HCT116 (cell line): Measurements from ENCODE around the gene MRPL50. TPM values are rescaled to one million over a fixed set of nuclear protein-coding genes. Genes with fewer than 3 reads are reported as not detected.

ENCODE experiments used
- ATAC-seq: fragments of 200-7000 bp; cut with Tn5 transposase; 2 replicates; pipeline ENCODE4 v1.9.1; 2020; ENCODE audit warnings: mild to moderate bottlenecking, moderate library complexity
- BruUV-seq: library from RNA; stranded (reverse); fragments of 400-500 nt; replicated peaks from 2 replicates; lab custom pipeline; 2021; lab: Mats Ljungman, UMichigan
- CTCF ChIA-PET: fragments of 300-600 bp; sonication (Branson Sonifier 250); formaldehyde crosslinking; loops from one replicate; lab custom pipeline; 2021; ENCODE audit warnings: antibody characterized with exemption; lab: Charles Lee
- POLR2A ChIA-PET: fragments of 300-600, 350-600 bp; sonication (Branson Sonifier 250); formaldehyde crosslinking; loops from one replicate; lab custom pipeline; 2021; ENCODE audit warnings: antibody characterized with exemption; lab: Charles Lee
- RAD21 ChIA-PET, 2 experiments: fragments of 300-600 bp; sonication (Branson Sonifier 250); formaldehyde crosslinking; loops; one replicate each; lab custom pipeline; 2023; ENCODE audit warnings: low total read pairs in 2 of 2; ENCODE audit not compliant: uncharacterized antibody in 2 of 2, unreplicated experiment in 2 of 2, low non-redundant PET in 1 of 2; lab: Charles Lee
- DNase-seq: peaks from one replicate; pipeline ENCODE4 v3.0.0-alpha.2; 2010; ENCODE audit warnings: low read depth, low spot score
- H2AFZ ChIP-seq: fragments of 200-600 bp; shearing (Covaris generic), sonication (generic); 2 replicates; pipeline ENCODE4 v1.6.1; 2017; ENCODE audit warnings: low read depth, mixed run types, mixed read lengths, antibody characterized with exemption, low read length; ENCODE audit not compliant: poor library complexity, severe bottlenecking
- H3K27ac ChIP-seq: 2 replicates; pipeline ENCODE4 v1.5.1; 2012; ENCODE audit warnings: low read depth, low read length
- H3K27me3 ChIP-seq: fragments of 200-600 bp; sonication (generic); 2 replicates; pipeline ENCODE4 v1.6.1; 2016; ENCODE audit warnings: mixed run types, low read length, mixed read lengths; ENCODE audit not compliant: insufficient read depth
- H3K36me3 ChIP-seq, 2 experiments: fragments of 200-500 bp in 1 of 2; fragments of 200-600 bp in 1 of 2; sonication (Bioruptor generic) in 1 of 2; sonication (generic) in 1 of 2; 2 replicates each; pipeline versions ENCODE4 v1.5.1 to v1.6.1; 2014 to 2016; ENCODE audit warnings: low read length in 2 of 2, inconsistent platforms in 1 of 2, mixed read lengths in 1 of 2, mixed run types in 1 of 2; ENCODE audit not compliant: insufficient read depth in 2 of 2, control insufficient read depth in 1 of 2
- H3K4me1 ChIP-seq, 2 experiments: fragments of 200-600 bp in 1 of 2; sonication (generic) in 1 of 2; 2 replicates each; pipeline versions ENCODE4 v1.5.1 to v1.6.1; 2012 to 2017; ENCODE audit warnings: low read length in 2 of 2, inconsistent platforms in 1 of 2, mild to moderate bottlenecking in 1 of 2, mixed read lengths in 1 of 2, mixed run types in 1 of 2, moderate library complexity in 1 of 2; ENCODE audit not compliant: insufficient read depth in 2 of 2, control insufficient read depth in 1 of 2
- H3K4me2 ChIP-seq: fragments of 200-600 bp; sonication (generic); 2 replicates; pipeline ENCODE4 v1.6.1; 2017; ENCODE audit warnings: mixed run types, low read length, mixed read lengths
- H3K4me3 ChIP-seq, 2 experiments: fragments of 200-600 bp in 1 of 2; sonication (generic) in 1 of 2; replicated peaks in 1 of 2; 2 replicates each; pipeline ENCODE4 v1.5.1; 2011 to 2016; ENCODE audit warnings: low read length in 2 of 2, control low read depth in 1 of 2, low read depth in 1 of 2, mild to moderate bottlenecking in 1 of 2, mixed read lengths in 1 of 2, mixed run types in 1 of 2
- H3K79me2 ChIP-seq: fragments of 200-600 bp; sonication (generic); 2 replicates; pipeline ENCODE4 v1.6.1; 2017; ENCODE audit warnings: mild to moderate bottlenecking, mixed run types, low read length, moderate library complexity, mixed read lengths; ENCODE audit not compliant: insufficient read depth
- H3K9ac ChIP-seq: fragments of 200-600 bp; sonication (generic); 2 replicates; pipeline ENCODE4 v1.6.1; 2016; ENCODE audit warnings: low read length, mixed read lengths
- H3K9me2 ChIP-seq: fragments of 200-600 bp; sonication (generic), shearing (Covaris generic); 2 replicates; pipeline ENCODE4 v1.6.1; 2017; ENCODE audit warnings: mixed run types, mild to moderate bottlenecking, moderate library complexity; ENCODE audit not compliant: insufficient read depth
- H3K9me3 ChIP-seq, 2 experiments: fragments of 200-500 bp in 1 of 2; fragments of 200-600 bp in 1 of 2; sonication (Bioruptor generic) in 1 of 2; sonication (generic) in 1 of 2; 2 replicates each; pipeline ENCODE4 v1.6.1; 2014 to 2017; ENCODE audit warnings: low read length in 2 of 2, mixed read lengths in 2 of 2, inconsistent platforms in 1 of 2, low read depth in 1 of 2, mild to moderate bottlenecking in 1 of 2, mixed run types in 1 of 2, moderate library complexity in 1 of 2; ENCODE audit not compliant: control insufficient read depth in 1 of 2, insufficient read depth in 1 of 2
- H4K20me1 ChIP-seq: fragments of 200-600 bp; sonication (generic), shearing (Covaris generic); 2 replicates; pipeline ENCODE4 v1.6.1; 2017; ENCODE audit warnings: mixed run types, mild to moderate bottlenecking, moderate library complexity; ENCODE audit not compliant: insufficient read depth
- ELF1 ChIP-seq: IDR thresholded peaks from 2 replicates; pipeline ENCODE4 v1.6.1; 2012; ENCODE audit warnings: low read depth, borderline replicate concordance
- EZH2 ChIP-seq: fragments of 200-600 bp; sonication (generic); IDR thresholded peaks from 2 replicates; pipeline ENCODE4 v1.6.1; 2017; ENCODE audit warnings: antibody characterized with exemption, mixed run types
- FOSL1 ChIP-seq: IDR thresholded peaks from 2 replicates; pipeline ENCODE4 v1.6.1; 2012; ENCODE audit warnings: low read depth
- POLR2A ChIP-seq: IDR thresholded peaks from 2 replicates; pipeline ENCODE4 v1.7.0; 2011; ENCODE audit warnings: borderline replicate concordance; ENCODE audit not compliant: insufficient read depth, insufficient read length; ENCODE audit errors: extremely low read depth
- RAD21 ChIP-seq: IDR thresholded peaks from 2 replicates; pipeline ENCODE4 v1.6.1; 2012; ENCODE audit warnings: low read depth, mild to moderate bottlenecking
- SRF ChIP-seq: IDR thresholded peaks from 2 replicates; pipeline ENCODE4 v1.6.1; 2012; ENCODE audit warnings: low read depth
- TCF7L2 ChIP-seq: IDR thresholded peaks from 2 replicates; pipeline ENCODE4 v1.7.0; 2011; ENCODE audit warnings: borderline replicate concordance, inconsistent platforms; ENCODE audit not compliant: insufficient read depth, insufficient read length; ENCODE audit errors: extremely low read depth
- ZNF274 ChIP-seq: fragments of 200-500 bp; sonication (Bioruptor generic); IDR thresholded peaks from 2 replicates; pipeline ENCODE4 v1.6.1; 2014; ENCODE audit warnings: mild to moderate bottlenecking, low read depth, low read length, inconsistent platforms
- intact Hi-C: fragments of 100-400 bp; cut with micrococcal nuclease; formaldehyde crosslinking; loops from 2 replicates; pipeline ENCODE4 v1.10.0; 2022
- total RNA-seq: library from RNA; stranded (reverse); gene quantifications from one replicate; pipeline ENCODE4 v1.2.1, GENCODE V29; 2021; ENCODE audit not compliant: unreplicated experiment
- TF ChIP-seq, protein P1 (sequence below): IDR thresholded peaks from 2 replicates; pipeline ENCODE4 v1.6.1; 2012

Gene MRPL50
- total RNA-seq, 1 experiment from 2014 or later: 14.6 TPM

DNA sequence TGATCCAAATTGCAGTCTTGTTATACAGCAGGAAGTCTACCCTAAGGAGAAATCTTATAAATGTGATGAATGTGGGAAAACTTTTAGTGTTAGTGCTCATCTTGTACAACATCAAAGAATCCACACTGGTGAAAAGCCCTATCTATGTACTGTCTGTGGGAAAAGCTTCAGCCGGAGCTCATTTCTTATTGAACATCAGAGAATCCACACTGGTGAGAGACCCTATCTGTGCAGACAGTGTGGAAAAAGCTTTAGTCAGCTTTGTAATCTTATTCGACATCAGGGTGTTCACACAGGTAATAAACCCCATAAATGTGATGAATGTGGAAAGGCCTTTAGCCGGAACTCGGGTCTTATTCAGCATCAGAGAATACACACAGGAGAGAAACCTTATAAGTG, 10.7 kb upstream of the MRPL50 start:
- no peak overlapping the region for H2AFZ ChIP-seq
- H3K27me3 ChIP-seq: no peaks in the 10 kb centered on the region
- H3K4me2 ChIP-seq: no peak overlapping the region
- ChIA-PET RAD21 (no interaction called here), CTCF (no interaction called here), POLR2A (no interaction called here)
- no TSS peak for BruUV-seq
- peaks cover 31 to 42% of the 10 kb centered on the region in 2 experiments for H3K36me3 ChIP-seq
- no peaks in the 10 kb centered on the region for H4K20me1 ChIP-seq
- TF ChIP-seq ZNF274 (0 out of 2 replicates have a peak, but pooled peaks have one; percentile 32), ELF1 (no peak)
- H3K9me2 ChIP-seq: no peaks in the 10 kb centered on the region
- no peak overlapping the region for H3K4me3 ChIP-seq
- H3K9me3 ChIP-seq: peaks cover 14 to 27% of the 10 kb centered on the region in 2 experiments; a peak in 3 of 4 replicates
- H3K4me1 ChIP-seq: no peaks in the 10 kb centered on the region
- intact Hi-C loops: no loop called here
- no peak for DNase-seq
- no peak for ATAC-seq
- no peak overlapping the region for H3K9ac ChIP-seq
- no peak overlapping the region for H3K27ac ChIP-seq
- H3K79me2 ChIP-seq: no peaks in the 10 kb centered on the region

DNA sequence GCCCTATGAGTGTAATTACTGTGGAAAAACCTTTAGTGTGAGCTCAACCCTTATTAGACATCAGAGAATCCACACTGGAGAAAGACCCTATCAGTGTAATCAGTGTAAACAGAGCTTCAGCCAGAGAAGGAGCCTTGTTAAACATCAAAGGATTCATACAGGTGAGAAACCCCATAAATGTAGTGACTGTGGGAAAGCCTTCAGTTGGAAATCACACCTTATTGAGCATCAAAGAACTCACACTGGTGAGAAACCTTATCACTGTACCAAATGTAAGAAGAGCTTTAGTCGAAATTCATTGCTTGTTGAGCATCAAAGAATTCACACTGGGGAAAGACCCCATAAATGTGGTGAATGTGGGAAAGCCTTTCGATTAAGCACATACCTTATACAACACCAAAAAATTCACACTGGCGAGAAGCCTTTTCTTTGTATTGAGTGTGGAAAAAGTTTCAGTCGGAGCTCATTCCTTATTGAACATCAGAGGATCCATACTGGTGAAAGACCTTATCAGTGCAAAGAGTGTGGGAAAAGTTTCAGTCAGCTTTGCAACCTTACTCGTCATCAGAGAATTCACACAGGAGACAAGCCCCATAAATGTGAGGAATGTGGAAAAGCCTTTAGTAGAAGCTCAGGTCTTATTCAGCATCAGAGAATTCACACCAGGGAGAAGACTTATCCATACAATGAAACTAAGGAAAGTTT, 10.1 kb upstream of the MRPL50 start:
- TF ChIP-seq FOSL1 (no peak), POLR2A (no peak), RAD21 (no peak), EZH2 (no peak), ELF1 (no peak), ZNF274 (peak; percentile 56), TCF7L2 (no peak), SRF (no peak)
- TF ChIP-seq, protein P1, sequence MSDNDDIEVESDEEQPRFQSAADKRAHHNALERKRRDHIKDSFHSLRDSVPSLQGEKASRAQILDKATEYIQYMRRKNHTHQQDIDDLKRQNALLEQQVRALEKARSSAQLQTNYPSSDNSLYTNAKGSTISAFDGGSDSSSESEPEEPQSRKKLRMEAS: no peak
- TF ChIP-seq, all 23 proteins: peak for 1
- ChIA-PET POLR2A (no interaction called here), RAD21 (no interaction called here), CTCF (no interaction called here)
- Histone ChIP-seq H3K27ac (no peak overlapping the region), H3K4me1 (no peaks in the 10 kb centered on the region), H4K20me1 (no peaks in the 10 kb centered on the region), H3K4me3 (no peak overlapping the region), H3K9me3 (peaks cover 14 to 31% of the 10 kb centered on the region in 2 experiments; a peak in 3 of 4 replicates), H3K9ac (no peak overlapping the region), H3K27me3 (no peaks in the 10 kb centered on the region), H3K9me2 (no peaks in the 10 kb centered on the region), H3K79me2 (no peaks in the 10 kb centered on the region), H3K4me2 (no peak overlapping the region), H2AFZ (no peak overlapping the region), H3K36me3 (peaks cover 35 to 48% of the 10 kb centered on the region in 2 experiments)
- DNase-seq: no peak
- intact Hi-C loops: no loop called here
- ATAC-seq: no peak
- BruUV-seq: no TSS peak
